ENCODE results near the gene OPN3.

- TF ChIP-seq CTCF (IDR thresholded peaks at IDR 0.05; ENCODE audit: low read depth, low read length): no peak
- no peak for TF ChIP-seq POLR2A (IDR thresholded peaks at IDR 0.05; ENCODE audit: extremely low read depth, insufficient read length)
- no peak for TF ChIP-seq MYC (IDR thresholded peaks at IDR 0.05; ENCODE audit: low read depth, low read length)
These were observed 50.6 kb downstream of the OPN3 start for GRCh38 chr1:241589521-241589920.

All from NB4 (cell line).